ENCODE results near the gene SYT6. TPM values are rescaled to one million over a fixed set of nuclear protein-coding genes. Genes with fewer than 3 reads are reported as not detected.

SYT6 gene
- total RNA-seq, 1 experiment from 2014 or later = 77.2 TPM

DNA sequence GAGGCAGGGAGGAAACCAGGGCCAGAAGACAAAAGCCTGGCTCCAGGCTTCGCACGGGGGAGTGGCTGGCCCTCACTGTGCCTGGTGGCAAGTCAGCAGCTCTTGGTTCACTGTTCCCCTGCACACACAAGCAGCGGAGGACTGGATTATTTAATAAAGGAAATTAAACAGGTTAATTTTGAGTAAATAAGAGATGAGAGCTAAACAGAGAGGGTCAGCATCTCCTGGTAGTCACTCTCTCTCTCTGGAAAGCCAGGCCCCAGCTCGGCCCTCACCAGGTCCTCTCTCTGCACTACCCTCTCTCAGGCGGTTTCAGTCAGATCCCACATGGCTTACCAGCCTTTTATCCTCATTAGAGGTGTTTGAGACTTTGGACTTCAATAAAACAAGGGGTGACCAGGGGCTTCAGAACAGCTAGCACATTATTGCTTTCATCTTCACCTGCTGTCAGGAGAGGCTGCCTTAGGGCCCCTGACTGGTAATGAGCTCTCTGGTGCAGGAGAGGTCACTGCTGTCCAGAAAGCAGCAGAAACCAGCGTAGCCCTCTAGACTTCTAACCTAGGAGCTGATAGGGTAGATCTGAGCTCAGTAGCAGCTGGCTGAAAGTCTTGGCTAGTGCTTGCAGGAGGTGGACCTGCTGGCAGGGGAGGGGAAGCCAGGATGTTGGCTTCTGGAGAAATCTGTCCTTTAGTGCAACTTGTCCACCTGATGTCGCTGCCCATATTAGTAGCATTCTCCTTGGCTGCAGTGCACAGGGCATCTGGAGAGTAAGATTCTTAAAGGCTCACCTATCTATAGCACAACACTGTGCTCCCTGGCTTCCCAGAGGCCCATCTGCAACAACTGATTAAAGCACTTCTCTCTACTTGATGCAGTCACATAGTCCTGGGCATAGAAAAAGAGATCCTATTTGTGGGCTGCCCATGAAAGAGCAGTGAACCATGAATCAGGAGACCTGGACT is 45.9 kb downstream of the SYT6 start:
- peaks cover 3% of the 10 kb centered on the region; the same call in 1 of the 2 replicates for H3K27me3 Mint-ChIP-seq (ENCODE audit: low read depth)
- Histone ChIP-seq H3K27ac (ENCODE audit: insufficient read length, low read depth, low read length) (no peak overlapping the region), H2BK15ac (ENCODE audit: low read depth, low read length) (no peak overlapping the region)

More for the DNA sequence above, 45.9 kb downstream of the SYT6 start:
- Histone ChIP-seq H3K79me1 (ENCODE audit: insufficient read depth, low read depth, low read length, poor library complexity, severe bottlenecking) (no peaks in the 10 kb centered on the region), H3K9me3 (ENCODE audit: control insufficient read depth, low read depth, low read length) (no peaks in the 10 kb centered on the region), H2AFZ (ENCODE audit: low read length) (no peak overlapping the region), H3K27me3 (ENCODE audit: insufficient read depth, low read length) (no peaks in the 10 kb centered on the region), H4K8ac (replicated peaks; ENCODE audit: insufficient read length, low read depth, low read length) (no peak overlapping the region), H3K56ac (ENCODE audit: insufficient read length, low read depth, low read length) (no peak overlapping the region), H3K4me2 (ENCODE audit: insufficient read depth, insufficient read length, low read length) (no peak overlapping the region), H2AK5ac (ENCODE audit: insufficient read length, low read length) (no peak overlapping the region), H3K9ac (ENCODE audit: extremely low read depth, insufficient read length, low read length) (no peak overlapping the region), H4K20me1 (ENCODE audit: control insufficient read depth, insufficient read depth, insufficient read length) (no peaks in the 10 kb centered on the region), H3K14ac (ENCODE audit: insufficient read depth, low read length) (no peak overlapping the region), H3K23ac (ENCODE audit: insufficient read length, low read depth, low read length) (no peak overlapping the region), H2BK20ac (ENCODE audit: low read depth, low read length, poor library complexity, severe bottlenecking) (no peak overlapping the region), H3K4me1 (ENCODE audit: insufficient read depth, low read length) (peaks cover 5% of the 10 kb centered on the region; the same call in 1 of the 2 replicates), H4K91ac (ENCODE audit: insufficient read length, low read depth, low read length) (no peak overlapping the region), H2BK12ac (ENCODE audit: insufficient read length, low read depth, low read length) (no peak overlapping the region), H2BK120ac (ENCODE audit: low read depth, low read length, poor library complexity, severe bottlenecking) (no peak overlapping the region), H3K79me2 (ENCODE audit: insufficient read depth, low read length) (no peaks in the 10 kb centered on the region), H3K18ac (ENCODE audit: insufficient read length, low read depth, low read length) (no peak overlapping the region), H3K4ac (ENCODE audit: low read depth, low read length) (no peak overlapping the region), H3T11ph (ENCODE audit: low read length) (no peak overlapping the region), H3K23me2 (ENCODE audit: insufficient read length, low read depth, low read length, poor library complexity, severe bottlenecking) (no peaks in the 10 kb centered on the region), H4K5ac (ENCODE audit: insufficient read length, low read depth, low read length) (no peak overlapping the region), H2BK5ac (ENCODE audit: insufficient read length, low read length) (no peak overlapping the region)
- WGBS (ENCODE audit: extremely low coverage, insufficient read length, low lambda C conversion rate) = no CpG with 5 or more reads among the region's 7 CpGs
- Mint-ChIP-seq H3K4me1 (peaks cover 52 to 62% of the 10 kb centered on the region in 2 experiments), H3K36me3 (ENCODE audit: insufficient read depth in 1 of 3, low read depth in 3 of 3) (peaks cover 29 to 90% (median 84%) of the 10 kb centered on the region in 3 experiments), H3K4me3 (no peak overlapping the region; a peak in 1 of 5 replicates), H3K27ac (peak overlapping the region in 2 of 3 experiments; percentile 56 to 88; a peak in 3 of 7 replicates), H3K9me3 (no peaks in the 10 kb centered on the region)
- TF ChIP-seq, protein P1, sequence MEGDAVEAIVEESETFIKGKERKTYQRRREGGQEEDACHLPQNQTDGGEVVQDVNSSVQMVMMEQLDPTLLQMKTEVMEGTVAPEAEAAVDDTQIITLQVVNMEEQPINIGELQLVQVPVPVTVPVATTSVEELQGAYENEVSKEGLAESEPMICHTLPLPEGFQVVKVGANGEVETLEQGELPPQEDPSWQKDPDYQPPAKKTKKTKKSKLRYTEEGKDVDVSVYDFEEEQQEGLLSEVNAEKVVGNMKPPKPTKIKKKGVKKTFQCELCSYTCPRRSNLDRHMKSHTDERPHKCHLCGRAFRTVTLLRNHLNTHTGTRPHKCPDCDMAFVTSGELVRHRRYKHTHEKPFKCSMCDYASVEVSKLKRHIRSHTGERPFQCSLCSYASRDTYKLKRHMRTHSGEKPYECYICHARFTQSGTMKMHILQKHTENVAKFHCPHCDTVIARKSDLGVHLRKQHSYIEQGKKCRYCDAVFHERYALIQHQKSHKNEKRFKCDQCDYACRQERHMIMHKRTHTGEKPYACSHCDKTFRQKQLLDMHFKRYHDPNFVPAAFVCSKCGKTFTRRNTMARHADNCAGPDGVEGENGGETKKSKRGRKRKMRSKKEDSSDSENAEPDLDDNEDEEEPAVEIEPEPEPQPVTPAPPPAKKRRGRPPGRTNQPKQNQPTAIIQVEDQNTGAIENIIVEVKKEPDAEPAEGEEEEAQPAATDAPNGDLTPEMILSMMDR (conservative IDR thresholded peaks at IDR 0.05) = no peak
- DNase-seq = no peak
